KOPT-K1 (cell line): ENCODE data around the gene PIH1D1.
A peak's percentile ranks its signal among the peaks of the same experiment; 100 is the strongest.

Experiments used
- H3K27ac ChIP-seq: fragments of 200-600 bp; sonication (generic); 2 replicates; pipeline ENCODE4 v1.5.1; 2016; ENCODE audit warnings: antibody characterized with exemption, mild to moderate bottlenecking, low read depth, low read length; ENCODE audit not compliant: poor library complexity, severe bottlenecking
- H3K36me3 ChIP-seq: fragments of 200-600 bp; sonication (generic); 2 replicates; pipeline ENCODE4 v1.5.1; 2017; ENCODE audit warnings: antibody characterized with exemption, mild to moderate bottlenecking, low read length, moderate library complexity; ENCODE audit not compliant: insufficient read depth
- H3K9me3 ChIP-seq: fragments of 200-600 bp; sonication (generic); 2 replicates; pipeline ENCODE4 v1.5.1; 2017; ENCODE audit warnings: antibody characterized with exemption, low read length, mild to moderate bottlenecking; ENCODE audit not compliant: insufficient read depth, poor library complexity, severe bottlenecking

The PIH1D1 gene

GRCh38 chr19:49451430-49452181, at the start of gene PIH1D1:
Gene PIH1D1 (minus strand): TSS chr19:49451814. CDS start chr19:49451574, 240 bp downstream.
- H3K27ac ChIP-seq, result peak within 1 kb of the TSS; percentile 99
- no peaks in the 10 kb centered on the region for H3K9me3 ChIP-seq
- peaks cover 44% of the 10 kb centered on the region for H3K36me3 ChIP-seq

GRCh38 chr19:49499030-49499670, 47.5 kb upstream of the PIH1D1 start:
- peak overlapping the region; percentile 69 for H3K27ac ChIP-seq
- H3K9me3 ChIP-seq, result no peaks in the 10 kb centered on the region
- H3K36me3 ChIP-seq, result peaks cover 31% of the 10 kb centered on the region

DNA sequence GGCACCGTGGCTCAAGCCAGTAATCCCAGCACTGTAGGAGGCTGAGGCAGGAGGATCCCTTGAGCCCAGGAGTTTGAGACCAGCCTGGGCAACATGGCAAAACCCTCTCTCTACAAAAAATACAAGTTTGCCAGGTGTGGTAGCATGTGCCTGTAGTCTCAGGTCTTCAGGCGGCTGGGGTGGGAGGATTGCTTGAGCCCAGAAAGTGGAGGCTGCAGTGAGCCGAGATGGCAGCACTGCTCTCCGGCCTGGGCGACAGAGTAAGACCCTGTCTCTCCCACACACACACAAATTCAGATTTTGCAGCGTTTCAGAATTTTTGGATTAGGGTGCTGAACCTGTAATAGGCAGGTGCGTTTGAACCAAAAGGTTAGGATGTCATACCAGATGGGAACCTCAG, 46.9 kb upstream of the PIH1D1 start:
- Histone ChIP-seq H3K9me3 (no peaks in the 10 kb centered on the region), H3K27ac (peak overlapping the region; percentile 69), H3K36me3 (peaks cover 32% of the 10 kb centered on the region)

GRCh38 chr19:49497789-49498103, 46.1 kb upstream of the PIH1D1 start:
- Histone ChIP-seq H3K36me3 (peaks cover 40% of the 10 kb centered on the region), H3K9me3 (no peaks in the 10 kb centered on the region), H3K27ac (peak overlapping the region; percentile 87)

GRCh38 chr19:49497047-49497788, 45.6 kb upstream of the PIH1D1 start:
- Histone ChIP-seq H3K36me3 (peaks cover 45% of the 10 kb centered on the region), H3K9me3 (no peaks in the 10 kb centered on the region), H3K27ac (peak overlapping the region; percentile 87)

- H3K36me3 ChIP-seq, result peaks cover 51% of the 10 kb centered on the region
- H3K9me3 ChIP-seq, result no peaks in the 10 kb centered on the region
- H3K27ac ChIP-seq, result peak overlapping the region; percentile 87
Observed at GRCh38 chr19:49496574-49497008, 45.0 kb upstream of the PIH1D1 start.

DNA sequence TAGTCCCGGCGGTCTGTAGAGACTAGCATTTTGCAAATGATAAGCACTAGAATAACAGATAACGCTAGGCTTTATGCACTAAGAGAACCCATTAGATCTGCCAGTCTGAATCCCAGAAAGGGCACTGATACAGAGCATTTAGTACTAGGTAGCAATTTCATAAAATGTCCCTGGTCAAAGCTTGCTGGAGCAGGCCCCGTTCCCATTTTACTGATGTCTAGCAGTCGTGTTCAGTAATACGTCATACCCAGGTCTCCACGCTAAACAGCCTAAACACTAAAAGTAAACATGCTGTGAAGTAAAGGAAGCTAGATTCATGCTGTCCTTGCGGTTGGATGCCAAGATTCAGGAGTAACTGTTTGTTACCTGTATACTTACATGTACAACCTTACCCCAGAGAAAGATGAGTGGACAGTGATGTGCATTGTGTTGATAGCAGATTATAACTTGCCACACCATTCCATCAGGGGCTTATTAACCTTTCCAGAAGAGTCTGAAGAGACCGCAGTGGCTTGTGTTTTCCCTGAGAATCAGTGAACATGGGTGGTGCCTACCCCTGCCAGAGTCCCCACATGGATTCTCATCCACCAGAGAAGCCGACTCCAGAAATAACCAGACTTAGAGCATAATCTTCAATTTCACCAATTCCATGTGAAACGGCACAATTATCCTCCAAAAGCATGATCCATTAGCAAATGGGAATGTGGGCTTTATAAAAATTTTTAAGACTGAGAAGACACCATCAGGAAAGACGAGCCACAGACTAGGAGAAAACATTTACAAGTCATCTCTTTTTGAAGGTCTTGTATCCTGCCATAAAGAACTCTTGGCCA, 41.2 kb upstream of the PIH1D1 start:
- Histone ChIP-seq H3K27ac (no peak overlapping the region), H3K36me3 (peaks cover 65% of the 10 kb centered on the region), H3K9me3 (no peaks in the 10 kb centered on the region)

DNA sequence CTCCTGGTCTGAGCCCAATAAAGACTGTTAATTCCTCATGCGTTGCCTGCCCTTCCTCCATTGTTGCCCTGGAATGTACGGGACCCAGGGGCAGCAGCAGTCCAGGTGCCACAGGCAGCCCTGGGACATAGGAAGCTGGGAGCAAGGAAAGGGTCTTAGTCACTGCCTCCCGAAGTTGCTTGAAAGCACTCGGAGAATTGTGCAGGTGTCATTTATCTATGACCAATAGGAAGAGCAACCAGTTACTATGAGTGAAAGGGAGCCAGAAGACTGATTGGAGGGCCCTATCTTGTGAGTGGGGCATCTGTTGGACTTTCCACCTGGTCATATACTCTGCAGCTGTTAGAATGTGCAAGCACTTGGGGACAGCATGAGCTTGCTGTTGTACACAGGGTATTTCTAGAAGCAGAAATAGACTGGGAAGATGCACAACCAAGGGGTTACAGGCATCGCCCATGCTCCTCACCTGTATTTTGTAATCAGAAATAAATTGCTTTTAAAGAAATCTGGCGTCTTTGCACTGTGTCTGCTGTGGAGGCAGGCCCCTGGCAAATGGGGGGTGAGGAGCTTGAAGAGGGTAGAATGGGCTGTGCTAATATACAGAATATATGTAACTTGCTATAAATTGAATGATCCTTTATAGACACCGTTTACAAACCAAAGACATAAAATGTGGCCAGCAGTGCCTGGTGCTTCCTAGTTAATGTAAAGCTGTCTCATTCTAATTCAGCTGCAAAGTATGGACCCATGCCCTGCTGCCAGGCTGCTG, 40.4 kb upstream of the PIH1D1 start:
- no peaks in the 10 kb centered on the region for H3K9me3 ChIP-seq
- peaks cover 59% of the 10 kb centered on the region for H3K36me3 ChIP-seq
- no peak overlapping the region for H3K27ac ChIP-seq

GRCh38 chr19:49491030-49491803, 39.6 kb upstream of the PIH1D1 start:
- Histone ChIP-seq H3K27ac (no peak overlapping the region), H3K36me3 (peaks cover 59% of the 10 kb centered on the region), H3K9me3 (no peaks in the 10 kb centered on the region)

DNA sequence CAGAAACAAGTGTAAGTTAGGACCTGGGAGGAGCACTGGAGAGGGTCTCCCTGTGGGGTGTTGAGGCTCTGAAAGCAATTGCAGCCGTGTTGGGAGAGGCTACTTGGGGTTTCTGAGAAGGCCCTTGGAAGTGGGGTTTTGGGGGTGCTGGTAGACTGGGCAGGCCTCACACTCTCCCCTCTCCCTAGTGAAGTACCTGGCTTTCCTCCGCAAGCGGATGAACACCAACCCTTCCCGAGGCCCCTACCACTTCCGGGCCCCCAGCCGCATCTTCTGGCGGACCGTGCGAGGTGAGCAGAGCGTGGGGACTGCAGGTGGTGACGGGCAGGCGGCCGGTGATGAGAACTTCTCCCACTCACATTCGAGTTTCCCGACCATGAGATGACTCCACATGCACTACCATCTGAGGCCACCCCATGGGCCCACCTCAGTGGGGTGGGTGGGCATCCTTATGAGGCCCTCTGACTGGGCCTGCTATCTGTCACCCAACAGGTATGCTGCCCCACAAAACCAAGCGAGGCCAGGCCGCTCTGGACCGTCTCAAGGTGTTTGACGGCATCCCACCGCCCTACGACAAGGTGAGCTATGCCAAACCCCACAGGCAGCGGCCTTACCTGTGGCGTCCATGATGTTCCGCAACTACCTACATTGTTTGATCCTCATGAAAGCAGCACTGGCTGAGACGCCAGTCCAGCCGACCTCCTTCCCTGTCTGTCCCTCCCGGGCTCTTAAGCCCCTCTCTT, 38.8 kb upstream of the PIH1D1 start:
- Histone ChIP-seq H3K36me3 (peaks cover 59% of the 10 kb centered on the region), H3K9me3 (no peaks in the 10 kb centered on the region), H3K27ac (peak overlapping the region; percentile 88)

DNA sequence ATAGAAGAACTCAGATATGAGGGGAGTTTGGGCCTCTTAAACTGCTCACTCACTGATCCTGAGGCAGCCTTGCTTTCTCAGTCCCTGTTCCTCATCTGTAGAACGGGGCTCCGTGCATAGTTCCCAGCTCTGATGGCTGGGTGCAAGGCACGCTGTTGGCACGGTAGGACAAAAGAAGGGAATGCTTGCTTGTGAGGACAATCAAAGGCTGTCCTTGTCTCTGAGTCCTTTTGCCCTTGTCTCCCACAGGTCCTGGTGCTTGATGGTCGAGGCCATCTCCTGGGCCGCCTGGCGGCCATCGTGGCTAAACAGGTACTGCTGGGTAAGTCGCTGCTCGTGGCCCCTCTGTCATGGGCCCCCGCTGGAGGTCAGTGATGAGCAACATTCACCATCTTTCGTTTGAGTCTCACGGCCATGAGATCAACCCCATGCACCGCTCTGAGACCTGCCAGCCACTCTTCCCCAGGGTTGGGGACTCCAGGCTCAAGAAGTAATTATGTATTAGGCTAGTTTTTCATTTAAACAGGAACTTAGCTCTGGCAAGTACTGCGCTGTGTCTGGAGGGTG, 38.1 kb upstream of the PIH1D1 start:
- peaks cover 59% of the 10 kb centered on the region for H3K36me3 ChIP-seq
- no peaks in the 10 kb centered on the region for H3K9me3 ChIP-seq
- H3K27ac ChIP-seq, result peak overlapping the region; percentile 88

DNA sequence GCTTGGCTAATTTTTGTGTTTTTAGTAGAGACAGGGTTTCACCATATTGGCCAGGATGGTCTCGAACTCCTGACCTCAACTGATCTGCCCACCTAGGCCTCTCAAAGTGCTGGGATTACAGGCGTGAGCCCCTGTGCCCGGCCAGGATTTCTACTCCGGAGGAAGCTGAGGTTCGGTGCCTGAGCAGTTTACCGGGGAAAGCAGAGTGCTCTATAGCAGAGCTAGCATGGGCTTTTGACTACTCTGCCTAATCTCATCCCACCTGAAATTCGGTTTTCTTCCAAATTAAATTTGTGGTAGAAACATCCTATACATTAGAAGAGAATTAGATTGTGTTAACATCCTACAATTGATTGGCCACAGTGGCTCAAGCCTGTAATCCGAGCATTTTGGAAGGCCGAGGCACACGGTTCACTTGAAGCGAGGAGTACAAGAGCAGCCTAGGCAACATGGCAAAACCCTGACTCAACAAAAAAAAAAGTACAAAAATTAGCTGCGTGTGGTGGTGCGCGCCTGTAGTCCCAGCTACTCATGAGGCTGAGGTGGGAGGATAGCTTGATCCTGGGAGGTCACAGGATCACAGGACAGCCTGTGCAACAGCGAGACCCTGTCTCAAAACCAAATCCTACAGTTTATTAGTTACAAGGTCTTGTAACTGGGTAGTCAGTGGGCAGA, 37.4 kb upstream of the PIH1D1 start:
- Histone ChIP-seq H3K27ac (peak overlapping the region; percentile 88), H3K9me3 (no peaks in the 10 kb centered on the region), H3K36me3 (peaks cover 59% of the 10 kb centered on the region)
